A673 (cell line): ENCODE measurements around the gene FIGN.

ENCODE experiments used
- CTCF ChIP-seq: fragments of 300-800, 200-600 bp; sonication (generic); conservative IDR thresholded peaks from 2 replicates; pipeline ENCODE4 v1.5.1; 2017; ENCODE audit warnings: low read depth, mild to moderate bottlenecking, antibody characterized with exemption, low read length, moderate library complexity, mixed read lengths
- EZH2 ChIP-seq: fragments of 200-600 bp; sonication (generic); IDR thresholded peaks from 2 replicates; pipeline ENCODE4 v1.6.1; 2017; ENCODE audit warnings: borderline replicate concordance, low read depth, mild to moderate bottlenecking, mixed read lengths, antibody characterized with exemption, low read length; ENCODE audit not compliant: poor library complexity, severe bottlenecking

- TF ChIP-seq CTCF (no peak), EZH2 (no peak)
These were observed 22.0 kb upstream of the FIGN start for GRCh38 chr2:163757814-163758213.
